Ovary (tissue), 3 donors: ENCODE results near the gene PTCRA.

Source experiments
- EP300 ChIP-seq: sonication (generic); formaldehyde crosslinking; IDR thresholded peaks from one replicate; pipeline ENCODE4 v1.6.1; 2017; ENCODE audit warnings: antibody characterized with exemption
- POLR2A ChIP-seq: fragments of 450-650 bp; IDR thresholded peaks from one replicate; pipeline ENCODE4 v1.6.1; 2017; ENCODE audit warnings: antibody characterized with exemption, mild to moderate bottlenecking, moderate library complexity
- TF ChIP-seq, protein P1 (sequence below), 3 donors: fragments of 450-650 bp in 2 of 3; fragments of 200-600 bp in 1 of 3; IDR thresholded peaks; one replicate each; pipeline versions ENCODE4 v1.5.1 to v1.8.0; 2016 to 2022; ENCODE audit warnings: antibody characterized with exemption in 3 of 3, mild to moderate bottlenecking in 1 of 3
- donor health status: DM: no; HTN: no; CAD: no.

DNA sequence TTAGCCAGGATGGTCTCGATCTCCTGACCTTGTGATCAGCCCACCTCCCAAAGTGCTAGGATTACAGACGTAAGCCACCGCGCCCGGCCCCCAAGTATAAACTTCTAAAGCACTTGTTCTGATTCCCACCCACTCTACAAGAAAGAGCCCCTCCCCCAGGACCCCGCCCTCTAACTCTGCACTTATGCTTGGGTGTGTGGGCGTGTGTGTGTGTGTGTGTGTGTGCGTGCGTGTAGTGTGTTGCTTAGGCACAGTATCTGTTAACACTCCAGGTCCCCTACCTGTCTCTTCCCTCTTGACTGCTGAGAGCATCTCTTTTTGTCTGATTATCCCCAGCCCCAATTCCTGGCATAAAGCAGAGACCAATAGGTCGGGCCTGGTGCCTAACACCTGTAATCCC is 6.0 kb upstream of the PTCRA start:
- TF ChIP-seq EP300 (no peak), POLR2A (no peak)
- TF ChIP-seq, protein P1, sequence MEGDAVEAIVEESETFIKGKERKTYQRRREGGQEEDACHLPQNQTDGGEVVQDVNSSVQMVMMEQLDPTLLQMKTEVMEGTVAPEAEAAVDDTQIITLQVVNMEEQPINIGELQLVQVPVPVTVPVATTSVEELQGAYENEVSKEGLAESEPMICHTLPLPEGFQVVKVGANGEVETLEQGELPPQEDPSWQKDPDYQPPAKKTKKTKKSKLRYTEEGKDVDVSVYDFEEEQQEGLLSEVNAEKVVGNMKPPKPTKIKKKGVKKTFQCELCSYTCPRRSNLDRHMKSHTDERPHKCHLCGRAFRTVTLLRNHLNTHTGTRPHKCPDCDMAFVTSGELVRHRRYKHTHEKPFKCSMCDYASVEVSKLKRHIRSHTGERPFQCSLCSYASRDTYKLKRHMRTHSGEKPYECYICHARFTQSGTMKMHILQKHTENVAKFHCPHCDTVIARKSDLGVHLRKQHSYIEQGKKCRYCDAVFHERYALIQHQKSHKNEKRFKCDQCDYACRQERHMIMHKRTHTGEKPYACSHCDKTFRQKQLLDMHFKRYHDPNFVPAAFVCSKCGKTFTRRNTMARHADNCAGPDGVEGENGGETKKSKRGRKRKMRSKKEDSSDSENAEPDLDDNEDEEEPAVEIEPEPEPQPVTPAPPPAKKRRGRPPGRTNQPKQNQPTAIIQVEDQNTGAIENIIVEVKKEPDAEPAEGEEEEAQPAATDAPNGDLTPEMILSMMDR (IDR thresholded peaks at IDR 0.05), result no peak
